Cortex of kidney (tissue), 1 donor: ENCODE measurements around the gene C16orf54.
"Not testable (repeated sequence)": the region's sequence is repeated elsewhere in the genome, so short reads cannot be mapped to it uniquely, and the experiment has no call there.

Experiments used
- DNase-seq: peaks from one replicate; lab custom pipeline; 2025; lab: John Stamatoyannopoulos, UW

C16orf54 gene

DNA sequence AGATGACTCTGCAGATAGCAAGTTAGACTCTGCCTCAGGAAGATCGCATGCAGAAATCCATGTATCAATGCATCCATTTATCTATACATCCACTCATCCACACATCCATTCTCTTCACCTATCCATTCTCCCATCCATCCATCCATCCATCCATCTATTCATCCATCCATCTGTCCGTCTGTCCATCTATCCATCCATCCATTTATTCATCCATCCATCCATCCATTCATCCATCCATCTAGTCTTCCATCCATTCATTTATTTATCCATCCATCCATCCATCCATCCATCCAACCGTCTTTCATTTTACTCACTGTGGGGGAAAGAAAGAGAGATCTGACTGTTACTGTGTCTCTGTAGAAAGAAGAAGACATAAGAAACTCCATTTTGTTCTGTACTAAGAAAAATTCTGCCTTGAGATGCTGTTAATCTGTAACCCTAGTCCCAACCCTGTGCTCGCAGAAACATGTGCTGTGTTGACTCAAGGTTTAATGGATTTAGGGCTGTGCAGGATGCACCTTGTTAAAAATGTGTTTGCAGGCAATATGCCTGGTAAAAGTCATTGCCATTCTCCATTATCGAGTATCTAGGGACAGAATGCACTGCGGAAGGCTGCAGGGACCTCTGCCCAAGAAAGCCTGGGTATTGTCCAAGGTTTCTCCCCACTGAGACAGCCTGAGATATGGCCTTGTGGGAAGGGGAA is 5.7 kb downstream of the C16orf54 start:
- not testable (repeated sequence) for DNase-seq

DNA sequence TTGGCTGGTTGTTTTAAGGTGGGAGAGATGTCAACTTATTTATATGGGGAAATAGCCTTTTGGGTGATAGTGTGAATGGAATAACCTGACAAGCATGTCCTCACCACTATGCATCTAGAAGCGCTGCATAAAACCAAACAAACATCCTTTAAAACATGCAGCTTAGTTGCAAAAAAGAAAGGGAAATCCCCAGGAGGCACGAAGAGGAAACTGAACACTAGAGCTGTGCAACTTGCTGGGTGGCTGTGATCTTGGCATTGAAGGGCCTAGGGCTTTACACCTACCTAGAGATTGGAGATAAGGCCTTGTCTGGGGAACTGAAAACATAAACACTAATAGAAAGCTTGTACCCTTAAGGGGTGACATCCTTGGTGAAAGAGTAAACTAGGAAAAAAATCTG is 7.3 kb downstream of the C16orf54 start:
- no peak for DNase-seq

DNA sequence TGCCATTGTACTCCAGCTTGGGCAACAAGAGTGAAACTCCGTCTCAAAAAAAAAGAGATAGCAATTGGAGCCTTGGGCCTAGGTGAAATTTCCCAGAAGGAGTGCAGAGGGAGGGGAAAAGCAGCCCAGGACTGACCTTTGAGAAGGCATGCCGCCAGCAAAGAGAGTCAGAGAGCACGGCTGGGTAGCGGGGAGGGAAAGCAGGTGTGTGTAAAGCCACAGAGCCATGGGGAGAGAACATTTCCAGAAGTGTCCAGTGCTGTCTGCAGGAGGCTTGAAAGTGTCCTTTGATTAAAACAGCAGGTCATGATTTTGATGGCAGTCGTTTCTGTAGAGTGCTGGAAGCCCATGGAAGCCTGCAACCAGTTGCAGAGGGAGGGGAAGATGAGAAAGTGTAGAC is 8.1 kb downstream of the C16orf54 start:
- DNase-seq: no peak

DNA sequence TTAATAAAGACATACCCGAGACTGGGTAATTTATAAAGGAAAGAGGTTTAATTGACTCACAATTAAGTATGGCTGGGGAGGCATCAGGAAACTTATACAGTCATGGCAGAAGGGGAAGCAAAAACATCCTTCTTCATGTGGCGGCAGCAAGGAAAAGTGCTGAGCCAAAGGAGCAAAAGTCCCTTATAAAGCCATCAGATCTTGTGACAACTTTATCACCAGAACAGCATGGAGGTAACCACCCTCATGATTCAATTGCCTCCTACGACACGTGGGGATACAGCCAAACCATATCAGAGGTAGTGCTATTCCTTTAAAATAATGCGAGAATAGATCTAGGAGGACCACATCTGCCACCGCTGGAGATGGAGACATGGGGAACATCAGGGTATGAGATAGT is 9.0 kb downstream of the C16orf54 start:
- no peak for DNase-seq

DNA sequence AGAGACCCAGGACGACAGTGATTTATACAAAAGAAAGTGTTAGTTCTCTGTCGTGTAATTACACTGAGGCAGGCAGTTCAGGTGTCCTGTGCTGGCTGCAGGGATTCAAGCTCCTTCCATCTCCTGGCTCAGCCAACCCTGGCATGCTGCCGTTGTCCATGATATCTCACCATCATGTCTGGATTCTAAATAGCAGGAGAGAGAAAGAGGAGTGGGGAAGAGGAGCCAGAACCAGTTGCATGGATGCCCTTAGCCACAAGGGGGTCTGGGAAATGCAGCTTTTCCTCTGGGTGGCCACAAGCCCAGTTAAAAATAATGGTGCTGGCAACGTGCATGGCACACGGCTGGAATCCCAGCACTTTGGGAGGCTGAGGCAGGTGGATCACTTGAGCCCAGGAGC is 9.7 kb downstream of the C16orf54 start:
- no peak for DNase-seq

DNA sequence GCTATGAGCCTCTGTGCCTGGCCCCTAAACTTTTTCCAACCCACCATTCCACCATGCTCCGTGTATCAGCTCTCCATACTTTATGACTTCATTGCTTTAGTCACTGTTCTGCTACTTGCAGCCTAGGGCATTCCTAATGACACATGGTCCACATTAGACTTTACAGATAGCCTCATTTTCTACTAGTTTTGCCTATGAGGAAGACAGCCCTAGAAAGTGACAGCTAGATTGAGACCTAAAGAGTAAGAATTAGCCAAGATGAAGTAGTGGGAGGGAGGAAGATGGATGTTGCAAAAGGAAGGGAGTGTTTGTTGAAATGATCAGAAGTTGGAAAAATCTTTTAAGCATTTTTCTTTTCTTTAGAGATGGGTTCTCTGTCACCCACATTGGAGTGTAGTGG is 11.0 kb downstream of the C16orf54 start:
- no peak for DNase-seq

DNA sequence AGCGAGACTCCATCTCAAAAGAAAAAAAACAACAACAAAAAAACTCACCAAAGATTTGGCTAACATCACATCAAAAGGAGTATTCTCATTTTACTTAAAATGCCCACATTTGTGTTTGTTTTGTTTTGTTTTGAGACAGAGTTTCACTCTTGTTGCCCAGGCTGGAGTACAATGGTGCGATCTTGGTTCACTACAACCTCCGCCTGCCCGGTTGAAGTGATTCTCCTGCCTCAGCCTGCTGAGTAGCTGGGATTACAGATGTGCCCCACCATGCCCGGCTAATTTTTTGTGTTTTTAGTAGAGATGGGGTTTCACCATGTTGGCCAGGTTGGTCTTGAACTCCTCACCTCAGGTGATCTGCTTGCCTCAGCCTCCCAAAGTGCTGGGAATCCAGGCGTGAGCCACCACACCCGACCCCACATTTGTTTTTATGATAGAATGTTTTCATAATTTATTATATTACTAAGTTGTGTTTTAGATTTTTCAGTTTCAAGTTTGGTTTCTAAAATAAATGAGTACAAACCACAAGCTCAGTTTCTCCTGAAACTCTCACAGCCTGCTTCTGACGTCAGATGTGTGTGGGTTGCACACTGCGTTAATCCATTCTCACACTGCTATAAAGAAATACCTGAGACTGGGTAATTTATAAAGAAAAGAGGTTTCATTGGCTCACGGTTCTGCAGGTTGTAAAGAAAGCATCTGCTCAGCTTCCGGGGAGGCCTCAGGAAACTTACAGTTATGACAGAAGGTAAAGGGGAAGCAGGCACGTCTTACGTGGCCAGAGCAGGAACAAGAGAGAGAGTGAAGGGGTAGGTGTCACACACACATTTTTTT is 13.8 kb downstream of the C16orf54 start:
- not testable (repeated sequence) for DNase-seq

DNA sequence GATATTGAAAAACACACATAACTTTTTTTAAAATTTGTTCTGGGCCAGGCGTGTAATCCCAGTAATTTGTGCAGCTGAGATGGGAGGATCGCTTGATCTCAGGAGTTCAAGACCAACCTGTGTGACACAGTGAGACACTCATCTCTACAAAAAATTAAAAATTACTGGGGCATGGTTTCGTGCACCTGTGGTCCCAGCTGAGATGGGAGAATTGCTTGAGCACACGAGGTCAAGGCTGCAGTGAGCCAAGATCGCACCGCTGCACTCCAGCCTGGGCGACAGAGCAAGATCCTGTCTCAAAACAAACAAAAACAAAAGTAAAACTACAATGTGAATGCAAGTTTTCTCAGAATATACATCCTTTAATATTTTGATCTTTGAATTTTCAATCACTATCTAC is 15.1 kb downstream of the C16orf54 start:
- DNase-seq: no peak

DNA sequence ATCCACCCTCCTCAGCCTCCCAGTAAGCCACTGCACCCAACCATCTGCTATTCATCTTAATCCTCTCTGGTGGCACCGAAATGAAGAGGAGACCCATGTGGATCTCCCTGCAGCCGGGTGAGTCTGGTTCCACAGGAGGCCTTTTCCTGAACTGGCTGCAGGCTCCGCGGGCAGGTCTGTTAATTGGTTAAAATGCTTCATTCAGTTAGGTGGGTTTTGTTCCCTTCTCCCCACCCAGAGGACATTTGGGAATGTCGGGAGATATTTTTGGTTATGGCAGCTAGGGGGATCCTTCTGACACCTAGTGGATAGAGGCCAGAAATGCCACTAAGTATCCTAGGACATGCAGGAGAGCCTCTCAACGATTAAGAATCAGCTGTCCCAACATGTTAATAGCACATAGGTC is 16.7 kb downstream of the C16orf54 start:
- no peak for DNase-seq

DNA sequence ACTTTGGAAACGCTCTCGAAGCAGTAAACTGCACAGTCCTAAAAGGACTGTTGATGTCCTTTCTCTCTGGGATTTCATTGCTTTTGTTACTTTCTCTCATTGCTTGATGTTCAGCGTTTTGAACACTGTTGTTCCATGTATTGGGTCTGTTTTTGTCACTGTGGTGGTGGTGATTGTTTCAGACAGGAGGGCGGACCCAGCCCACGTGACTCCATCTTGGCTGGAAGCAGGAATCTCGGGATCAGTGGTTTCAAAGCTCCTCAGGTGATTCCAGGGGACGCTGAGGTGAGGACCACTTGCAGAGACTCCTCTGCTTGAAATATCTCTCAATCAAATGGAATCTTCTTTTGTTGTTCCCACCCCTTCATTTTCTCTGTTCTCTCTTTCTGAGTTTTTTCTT is 18.3 kb downstream of the C16orf54 start:
- DNase-seq: no peak

DNA sequence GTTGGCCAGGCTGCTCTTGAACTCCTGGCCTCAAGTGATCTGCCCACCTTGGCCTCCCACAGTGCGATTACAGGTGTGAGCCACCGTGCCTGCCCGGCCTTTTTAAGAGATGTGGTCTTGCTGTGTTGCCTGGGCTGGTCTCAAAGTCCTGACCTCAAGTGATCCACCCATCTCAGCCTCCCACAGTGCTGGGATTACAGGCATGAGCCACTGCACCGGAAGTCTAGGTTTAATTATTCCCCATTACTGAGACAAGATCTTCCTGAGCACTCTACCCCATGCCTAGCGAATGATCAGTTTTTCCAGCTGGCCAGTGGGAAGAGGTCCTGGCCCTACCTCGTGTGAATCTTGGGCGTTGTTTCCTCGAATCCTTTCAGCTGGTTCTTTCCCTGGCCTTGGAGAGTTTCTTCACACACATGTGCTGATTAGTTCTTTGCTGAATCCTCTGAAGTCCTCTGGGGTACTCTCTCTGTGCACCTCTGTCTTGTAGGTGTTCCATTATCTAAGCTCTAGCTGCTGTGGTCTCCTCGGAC is 18.9 kb downstream of the C16orf54 start:
- DNase-seq: no peak

DNA sequence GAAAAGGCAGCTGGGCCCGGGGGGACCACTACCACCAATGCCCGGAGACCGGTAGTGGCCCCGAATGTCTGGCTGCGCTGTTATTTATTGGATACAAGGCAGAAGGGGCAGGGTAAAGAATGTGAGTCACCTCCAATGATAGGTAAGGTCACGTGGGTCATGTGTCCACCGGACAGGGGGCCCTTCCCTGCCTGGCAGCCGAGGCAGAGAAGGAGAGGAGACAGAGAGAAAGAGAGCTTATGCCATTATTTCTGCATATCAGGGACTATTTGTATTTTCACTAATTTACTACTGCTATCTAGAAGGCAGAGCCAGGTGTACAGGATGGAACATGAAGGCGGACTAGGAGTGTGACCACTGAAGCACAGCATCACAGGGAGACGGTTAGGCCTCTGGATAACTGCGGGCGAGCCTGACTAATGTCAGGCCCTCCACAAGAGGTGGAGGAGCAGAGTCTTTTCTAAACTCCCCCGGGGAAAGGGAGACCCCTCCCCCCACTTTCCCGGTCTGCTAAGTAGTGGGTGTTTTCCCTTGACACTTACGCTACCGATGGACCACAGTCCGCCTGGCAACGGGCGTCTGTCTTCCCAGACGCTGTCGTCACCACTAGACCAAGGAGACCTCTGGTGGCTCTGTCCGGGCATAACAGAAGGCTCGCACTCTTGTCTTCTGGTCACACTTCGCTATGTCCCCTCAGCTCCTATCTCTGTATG is 24.5 kb downstream of the C16orf54 start:
- DNase-seq: not testable (repeated sequence)

DNA sequence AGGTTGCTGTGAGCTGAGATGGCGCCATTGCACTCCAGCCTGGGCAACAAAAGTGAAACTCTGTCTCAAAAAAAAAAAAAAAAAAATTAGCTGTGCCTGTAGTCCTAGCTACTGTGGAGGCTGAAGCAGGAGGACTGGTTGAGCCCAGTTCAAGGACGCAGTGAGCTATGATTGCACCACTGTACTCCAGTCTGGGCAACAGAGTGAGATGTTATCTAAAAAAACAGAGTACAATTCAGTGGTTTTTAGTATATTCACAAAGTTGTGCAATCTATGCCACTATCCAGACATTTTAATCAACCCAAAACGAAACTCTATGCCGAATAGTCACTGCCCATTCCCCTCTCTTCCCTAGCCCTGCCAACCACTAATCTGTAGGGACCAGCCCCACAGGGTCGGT is 25.1 kb downstream of the C16orf54 start:
- DNase-seq: no peak

DNA sequence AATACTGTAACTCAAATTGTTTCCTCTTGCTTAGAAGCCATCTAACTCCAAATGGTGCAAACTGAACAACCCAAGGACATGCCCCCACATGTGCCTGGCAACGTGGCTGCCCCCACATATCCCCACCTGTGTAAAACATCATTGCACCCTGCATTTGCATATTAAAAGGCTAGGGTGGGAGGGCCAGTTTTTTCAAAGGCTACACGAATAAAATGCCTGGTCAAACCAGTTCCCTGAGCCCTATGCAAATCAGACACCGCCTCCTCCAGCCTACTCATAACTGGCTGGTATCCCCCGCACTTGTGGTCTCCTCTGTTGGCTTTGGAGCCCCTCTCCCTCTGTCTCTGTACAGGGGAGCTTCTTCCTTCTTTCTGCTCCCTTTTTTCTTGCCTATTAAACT is 26.7 kb downstream of the C16orf54 start:
- DNase-seq: no peak

DNA sequence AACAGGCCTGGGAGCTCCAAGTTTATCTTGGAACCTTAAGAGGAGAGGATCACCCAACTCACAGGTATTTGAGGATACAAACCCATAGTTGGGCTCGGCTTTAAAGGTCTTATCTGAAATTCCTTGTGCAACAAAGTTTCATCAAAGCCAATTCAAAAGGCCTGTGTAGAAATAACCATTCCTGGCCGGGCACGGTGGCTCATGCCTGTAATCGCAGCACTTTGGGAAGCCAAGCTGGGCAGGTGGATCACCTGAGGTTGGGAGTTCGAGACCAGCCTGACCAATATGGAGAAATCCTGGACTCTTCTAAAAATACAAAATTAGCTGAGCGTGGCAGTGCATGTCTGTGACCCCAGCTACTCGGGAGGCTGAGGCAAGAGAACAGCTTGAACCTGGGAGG is 28.7 kb downstream of the C16orf54 start:
- DNase-seq: no peak

DNA sequence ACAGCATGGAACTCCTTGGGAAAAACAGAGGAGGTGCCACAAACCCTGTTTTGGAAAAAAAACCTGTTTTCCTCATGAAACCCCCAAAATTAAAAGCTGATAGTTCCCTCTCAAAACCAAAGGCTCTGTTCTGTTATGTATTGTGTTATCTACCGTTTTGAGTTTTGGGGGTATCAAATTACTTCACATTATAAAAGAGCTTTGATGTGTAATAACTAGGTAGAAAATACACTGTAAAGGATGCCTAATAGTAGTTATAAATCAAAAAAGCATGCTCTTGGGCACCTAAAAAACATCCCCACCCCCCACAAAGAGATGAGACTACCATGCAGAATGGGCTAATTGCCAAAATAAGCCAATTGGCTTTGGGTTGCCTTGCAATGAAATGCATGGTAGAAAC is 30.8 kb downstream of the C16orf54 start:
- DNase-seq: no peak

DNA sequence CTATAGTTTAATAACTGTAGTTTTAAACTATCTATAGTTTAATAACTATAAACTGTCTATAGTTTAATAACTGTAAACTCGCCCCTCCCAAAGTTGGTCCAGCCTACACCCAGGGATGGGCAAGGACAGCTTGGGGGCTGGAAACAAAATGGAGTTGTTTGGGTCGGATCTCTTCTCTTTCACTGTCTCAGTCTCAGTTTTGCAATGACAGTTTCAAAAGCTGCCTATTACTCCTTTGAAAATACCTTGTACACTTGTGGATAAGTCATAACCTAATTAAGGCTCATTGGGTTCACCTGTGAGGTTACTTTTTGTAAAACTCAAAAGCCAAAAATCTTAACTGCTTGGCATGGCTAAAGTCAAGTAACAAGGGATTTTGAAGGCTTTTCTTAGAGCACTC is 31.4 kb downstream of the C16orf54 start:
- DNase-seq: no peak

DNA sequence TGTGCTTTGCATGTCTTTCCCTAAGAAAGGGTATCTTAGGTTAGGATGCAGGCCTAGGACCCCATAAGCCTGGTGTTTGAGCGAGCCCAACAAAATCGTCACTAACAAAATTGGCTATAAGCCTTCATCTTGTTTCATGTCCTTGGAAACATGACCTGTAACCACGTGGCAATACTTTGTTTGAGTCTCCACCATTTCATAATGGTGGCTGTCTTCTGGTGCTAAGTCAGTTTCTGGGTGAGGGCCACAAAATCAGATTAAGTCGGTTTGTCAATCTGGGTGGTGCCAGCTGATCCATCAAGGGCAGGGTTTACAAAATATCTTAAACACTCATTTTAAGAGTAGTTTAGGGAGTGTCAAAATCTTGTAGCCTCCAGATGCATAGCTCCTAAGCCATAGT is 33.0 kb downstream of the C16orf54 start:
- no peak for DNase-seq

DNA sequence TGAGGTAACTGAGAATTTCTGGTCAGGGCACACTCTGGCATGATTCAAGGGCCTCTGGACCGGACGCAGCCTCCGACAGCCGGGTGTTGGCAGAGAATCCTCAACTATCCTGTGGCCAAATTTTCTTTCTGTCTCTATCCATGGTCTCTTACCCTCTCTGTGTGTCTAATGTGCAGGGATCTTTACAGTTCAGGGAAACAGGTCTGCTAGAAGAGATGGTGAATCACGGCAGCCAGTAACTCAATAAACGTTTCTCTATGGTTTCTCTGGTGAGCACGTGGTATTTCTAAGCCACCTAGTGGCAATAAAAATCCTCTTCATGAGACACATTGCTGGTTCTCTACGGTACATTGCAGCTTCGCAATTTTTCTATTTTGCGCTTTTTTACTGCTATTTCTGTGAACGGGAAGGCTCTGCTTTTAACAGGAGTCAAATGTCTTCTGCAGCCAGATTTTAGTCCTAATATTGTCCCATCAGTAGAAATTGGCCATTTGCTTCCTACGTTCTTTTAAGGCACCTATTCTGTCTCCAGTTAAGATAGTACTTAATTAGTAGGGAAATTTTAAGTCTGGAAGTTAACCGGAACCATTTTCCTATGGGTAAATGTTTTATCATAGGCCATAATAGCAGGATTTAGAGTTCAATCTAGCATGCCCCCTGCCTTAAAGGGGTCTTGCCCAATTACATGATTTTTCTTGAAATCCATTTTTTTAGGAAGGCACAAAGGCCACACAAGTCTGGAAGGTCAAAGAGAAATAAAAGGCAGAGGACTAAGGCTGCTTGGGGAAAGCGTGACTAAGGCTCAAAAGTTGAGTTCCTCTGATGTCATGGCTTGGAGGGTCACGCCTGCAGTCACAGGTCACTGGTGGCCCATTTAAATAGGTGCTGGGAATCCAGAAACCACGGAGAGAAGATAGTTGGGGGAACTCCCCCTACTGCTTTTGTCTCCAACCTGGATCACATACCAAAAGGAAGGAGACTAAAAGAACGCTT is 35.3 kb downstream of the C16orf54 start:
- DNase-seq: no peak

DNA sequence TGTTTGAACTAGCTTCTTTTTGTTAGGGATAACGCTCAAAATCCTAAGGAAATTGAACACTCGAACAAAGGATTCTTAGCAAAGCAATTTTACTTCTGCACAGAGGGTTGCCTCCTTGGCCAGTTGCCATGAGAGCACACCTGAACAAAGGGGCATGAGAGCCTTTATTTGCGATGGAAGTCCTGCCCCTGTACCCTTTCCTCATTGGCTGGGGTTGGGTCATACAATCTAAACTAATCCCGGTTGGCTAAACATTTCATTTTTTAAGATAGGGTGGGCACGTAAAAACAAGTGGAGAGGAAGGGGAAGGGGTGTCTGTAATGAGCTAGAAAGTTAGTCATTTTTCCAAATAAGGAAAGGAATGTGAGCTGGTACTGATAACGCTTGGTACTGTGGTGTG is 36.1 kb downstream of the C16orf54 start:
- DNase-seq: not testable (repeated sequence)

DNA sequence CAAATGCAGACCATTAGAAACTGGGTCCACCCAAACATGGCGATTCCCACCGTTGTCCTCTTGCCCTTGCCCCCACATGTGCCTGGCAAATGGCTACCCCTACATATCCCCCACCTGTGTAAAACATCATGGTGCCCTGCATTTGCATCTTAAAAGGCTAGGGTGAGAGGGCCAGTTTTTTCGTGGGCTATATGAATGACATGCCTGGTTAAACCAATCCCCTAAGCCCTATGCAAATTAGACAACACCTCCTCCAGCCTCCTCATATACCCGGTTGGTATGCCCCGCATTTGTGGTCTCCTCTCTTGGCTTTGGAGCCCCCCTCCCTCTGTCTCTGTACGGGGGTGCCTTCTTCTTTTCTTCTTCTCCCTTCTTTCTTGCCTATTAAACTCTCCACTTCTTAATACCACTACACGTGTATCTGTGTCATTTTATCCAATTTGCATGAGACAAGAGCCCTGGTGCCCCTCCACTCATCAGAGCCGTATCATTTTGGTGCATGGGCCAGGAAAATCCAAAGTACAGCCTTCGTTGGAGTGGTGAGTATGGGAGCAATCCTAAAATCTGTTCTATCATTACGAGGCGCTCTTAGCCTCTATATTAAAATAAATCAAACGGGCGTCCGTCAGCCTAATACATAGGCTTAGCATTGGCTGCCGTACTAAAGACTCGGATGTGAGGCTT is 36.7 kb downstream of the C16orf54 start:
- no peak for DNase-seq
